ENCODE results near the gene COL8A2. TPM values are rescaled to one million over a fixed set of nuclear protein-coding genes. Genes with fewer than 3 reads are reported as not detected.

Gene COL8A2
- total RNA-seq, 1 donor from 2014 or later, result 0.10 TPM

- no peak overlapping the region for H3K4me3 Mint-ChIP-seq (ENCODE audit: low read depth)
- peaks cover 15% of the 10 kb centered on the region for H3K27me3 Mint-ChIP-seq
- H3K27ac Mint-ChIP-seq, result no peak overlapping the region
- H3K4me1 Mint-ChIP-seq (ENCODE audit: low read depth), result no peaks in the 10 kb centered on the region
- DNase-seq (ENCODE audit: low spot score, unreplicated experiment), result no peak
- no peaks in the 10 kb centered on the region for H3K36me3 Mint-ChIP-seq (ENCODE audit: insufficient read depth)
- no peaks in the 10 kb centered on the region for H3K9me3 Mint-ChIP-seq (ENCODE audit: low read depth)
- no peak for TF ChIP-seq CTCF (IDR thresholded peaks at IDR 0.05; ENCODE audit: unreplicated experiment)
Measured at GRCh38 chr1:36115200-36115669, 9.8 kb downstream of the COL8A2 start.

GRCh38 chr1:36114371-36114770 lies 10.7 kb downstream of the COL8A2 start:
- H3K4me1 Mint-ChIP-seq (ENCODE audit: low read depth), result no peaks in the 10 kb centered on the region
- no peak for TF ChIP-seq CTCF (IDR thresholded peaks at IDR 0.05; ENCODE audit: unreplicated experiment)
- H3K27ac Mint-ChIP-seq, result no peak overlapping the region
- DNase-seq (ENCODE audit: low spot score, unreplicated experiment), result no peak
- H3K27me3 Mint-ChIP-seq, result peaks cover 12% of the 10 kb centered on the region
- no peaks in the 10 kb centered on the region for H3K9me3 Mint-ChIP-seq (ENCODE audit: low read depth)
- no peaks in the 10 kb centered on the region for H3K36me3 Mint-ChIP-seq (ENCODE audit: insufficient read depth)
- no peak overlapping the region for H3K4me3 Mint-ChIP-seq (ENCODE audit: low read depth)

- Mint-ChIP-seq H3K4me3 (ENCODE audit: low read depth) (no peak overlapping the region), H3K27me3 (peaks cover 15% of the 10 kb centered on the region), H3K36me3 (ENCODE audit: insufficient read depth) (no peaks in the 10 kb centered on the region), H3K4me1 (ENCODE audit: low read depth) (no peaks in the 10 kb centered on the region), H3K9me3 (ENCODE audit: low read depth) (no peaks in the 10 kb centered on the region), H3K27ac (no peak overlapping the region)
- DNase-seq (ENCODE audit: low spot score, unreplicated experiment), result no peak
- TF ChIP-seq CTCF (IDR thresholded peaks at IDR 0.05; ENCODE audit: unreplicated experiment), result no peak
Measured at GRCh38 chr1:36112823-36113222, 12.2 kb downstream of the COL8A2 start.

- Mint-ChIP-seq H3K27me3 (peaks cover 9% of the 10 kb centered on the region), H3K4me3 (ENCODE audit: low read depth) (no peak overlapping the region), H3K27ac (no peak overlapping the region), H3K4me1 (ENCODE audit: low read depth) (no peaks in the 10 kb centered on the region), H3K36me3 (ENCODE audit: insufficient read depth) (no peaks in the 10 kb centered on the region), H3K9me3 (ENCODE audit: low read depth) (no peaks in the 10 kb centered on the region)
- no peak for TF ChIP-seq CTCF (IDR thresholded peaks at IDR 0.05; ENCODE audit: unreplicated experiment)
- DNase-seq (ENCODE audit: low spot score, unreplicated experiment), result no peak
Measured at GRCh38 chr1:36111151-36111550, 13.9 kb downstream of the COL8A2 start.

GRCh38 chr1:36109041-36109679 lies 15.9 kb downstream of the COL8A2 start:
- no peak for DNase-seq (ENCODE audit: low spot score, unreplicated experiment)
- Mint-ChIP-seq H3K4me3 (ENCODE audit: low read depth) (no peak overlapping the region), H3K9me3 (ENCODE audit: low read depth) (no peaks in the 10 kb centered on the region), H3K4me1 (ENCODE audit: low read depth) (no peaks in the 10 kb centered on the region), H3K36me3 (ENCODE audit: insufficient read depth) (no peaks in the 10 kb centered on the region), H3K27me3 (peaks cover 9% of the 10 kb centered on the region), H3K27ac (no peak overlapping the region)
- TF ChIP-seq CTCF (IDR thresholded peaks at IDR 0.05; ENCODE audit: unreplicated experiment), result no peak

Measured in progenitor cell of endocrine pancreas (in vitro differentiated cells).